H1 (cell line): ENCODE results near the gene VCP. TPM values are rescaled to one million over a fixed set of nuclear protein-coding genes. Genes with fewer than 3 reads are reported as not detected.

Experiments
- EP300 ChIP-seq, 2 experiments: IDR thresholded peaks; 1 replicate in 1 of 2; 2 replicates in 1 of 2; pipeline ENCODE4 v1.6.1; 2011 to 2012; ENCODE audit warnings: low read depth in 2 of 2, low read length in 2 of 2, mild to moderate bottlenecking in 2 of 2, borderline replicate concordance in 1 of 2, inconsistent platforms in 1 of 2, moderate library complexity in 1 of 2
- EZH2 ChIP-seq: fragments of 200-600 bp; sonication (generic); IDR thresholded peaks from 2 replicates; pipeline ENCODE4 v1.7.1; 2012; ENCODE audit warnings: low read depth, mild to moderate bottlenecking, moderate library complexity, low read length, inconsistent platforms; ENCODE audit not compliant: severe bottlenecking
- TEAD4 ChIP-seq: IDR thresholded peaks from 2 replicates; pipeline ENCODE4 v1.6.1; 2012; ENCODE audit warnings: low read depth, low read length, inconsistent platforms, mixed read lengths
- polyA plus RNA-seq, 7 experiments: library from polyadenylated mRNA; depleted of rRNA in 3 of 7; stranded (reverse) in 5 of 7; unstranded in 2 of 7; fragments of >200 nt in 5 of 7; fragments of 200-250 nt in 2 of 7; gene quantifications; 1 replicate in 5 of 7; 2 replicates in 1 of 7; 4 replicates in 1 of 7; pipeline versions ENCODE4 v1.2.1 to v1.2.3, GENCODE V29; 2011 to 2013; ENCODE audit warnings: missing spikeins in 2 of 7, mixed read lengths in 2 of 7
- total RNA-seq: library from RNA; stranded (reverse); fragmentation: NEBNext Ultra II Directional; extraction: Animal tissue kit (Norgen Biotek cat#: 25700); gene quantifications from 2 replicates; pipeline ENCODE4 v1.2.1, GENCODE V29; 2021

Gene VCP
- total and polyA plus RNA-seq, 2 of the 8 experiments (the other 6 are each of a cell fraction or from before 2014, with no cell fraction given): 173 to 375 TPM

GRCh38 chr9:35054871-35055644, 17.4 kb downstream of the VCP start (continued):
- no peak for TF ChIP-seq EZH2
- TF ChIP-seq TEAD4: no peak
- no peak for TF ChIP-seq EP300 (IDR thresholded peaks at IDR 0.05; ENCODE audit: borderline replicate concordance in 1 of 2, low read depth in 2 of 2, low read length in 2 of 2)
